ENCODE data around the gene GABRB1.

GABRB1 gene

GRCh38 chr4:47065051-47065481, 33.7 kb downstream of the GABRB1 start:
- H3K9me3 ChIP-seq (ENCODE audit: control insufficient read depth, insufficient read depth, low read length): no peaks in the 10 kb centered on the region
- H3K9ac ChIP-seq (ENCODE audit: low read depth, low read length): no peak overlapping the region
- H3K36me3 ChIP-seq (ENCODE audit: insufficient read depth, low read length): no peaks in the 10 kb centered on the region
- H3K4me1 ChIP-seq (ENCODE audit: insufficient read depth, low read length): no peaks in the 10 kb centered on the region

DNA sequence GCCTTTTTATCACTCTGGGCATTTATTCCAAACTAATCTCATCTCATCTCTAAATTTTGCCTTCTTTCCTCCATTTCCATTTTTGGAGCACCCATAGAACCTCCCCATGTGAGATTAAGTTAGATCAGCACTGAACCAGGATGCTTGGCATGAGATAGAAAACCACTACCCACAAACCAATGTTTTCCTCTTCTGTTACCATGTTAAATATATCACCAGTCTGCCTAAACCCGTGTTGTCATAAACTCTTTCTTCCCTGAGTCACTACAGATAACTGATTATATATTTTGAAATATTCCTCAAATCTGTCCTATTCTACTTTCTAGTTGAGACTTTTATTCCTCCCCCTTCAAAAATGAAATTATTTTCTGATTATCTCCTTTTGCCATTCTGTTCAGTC, 37.6 kb downstream of the GABRB1 start:
- Histone ChIP-seq H3K36me3 (ENCODE audit: insufficient read depth, low read length) (no peaks in the 10 kb centered on the region), H3K9ac (ENCODE audit: low read depth, low read length) (no peak overlapping the region), H3K9me3 (ENCODE audit: control insufficient read depth, insufficient read depth, low read length) (no peaks in the 10 kb centered on the region), H3K4me1 (ENCODE audit: insufficient read depth, low read length) (0 out of 2 replicates have a peak, but pooled peaks cover 2% of the 10 kb centered on the region)

GRCh38 chr4:47071901-47072341, 40.6 kb downstream of the GABRB1 start:
- H3K9me3 ChIP-seq (ENCODE audit: control insufficient read depth, insufficient read depth, low read length): no peaks in the 10 kb centered on the region
- no peaks in the 10 kb centered on the region for H3K36me3 ChIP-seq (ENCODE audit: insufficient read depth, low read length)
- peaks cover 13% of the 10 kb centered on the region; the same call in 1 of the 2 replicates for H3K4me1 ChIP-seq (ENCODE audit: insufficient read depth, low read length)

DNA sequence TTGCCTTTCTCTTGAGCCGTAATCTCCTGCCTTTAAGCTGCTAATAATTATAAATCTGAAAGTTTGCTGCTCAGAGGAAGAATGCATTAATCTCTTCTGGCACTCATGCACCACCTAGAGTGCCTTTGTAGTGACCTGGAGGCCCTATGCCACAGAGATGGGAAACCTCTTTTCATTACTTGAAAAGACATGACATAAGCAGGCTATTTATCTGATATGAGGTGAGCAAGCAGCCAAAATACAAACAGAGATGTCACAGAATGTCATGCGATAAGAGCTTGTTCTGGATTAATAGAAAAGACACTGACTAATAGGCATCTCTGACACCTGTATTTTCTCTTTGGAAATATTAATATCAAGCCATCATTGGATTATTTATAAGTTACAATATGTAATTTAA, 42.3 kb downstream of the GABRB1 start:
- no peaks in the 10 kb centered on the region for H3K36me3 ChIP-seq (ENCODE audit: insufficient read depth, low read length)
- H3K9me3 ChIP-seq (ENCODE audit: control insufficient read depth, insufficient read depth, low read length): no peaks in the 10 kb centered on the region
- no peak overlapping the region for H3K9ac ChIP-seq (ENCODE audit: low read depth, low read length)
- H3K4me1 ChIP-seq (ENCODE audit: insufficient read depth, low read length): peaks cover 13% of the 10 kb centered on the region; the same call in 1 of the 2 replicates

More at GRCh38 chr4:47071901-47072341, 40.6 kb downstream of the GABRB1 start:
- H3K9ac ChIP-seq (ENCODE audit: low read depth, low read length): no peak overlapping the region

DNA sequence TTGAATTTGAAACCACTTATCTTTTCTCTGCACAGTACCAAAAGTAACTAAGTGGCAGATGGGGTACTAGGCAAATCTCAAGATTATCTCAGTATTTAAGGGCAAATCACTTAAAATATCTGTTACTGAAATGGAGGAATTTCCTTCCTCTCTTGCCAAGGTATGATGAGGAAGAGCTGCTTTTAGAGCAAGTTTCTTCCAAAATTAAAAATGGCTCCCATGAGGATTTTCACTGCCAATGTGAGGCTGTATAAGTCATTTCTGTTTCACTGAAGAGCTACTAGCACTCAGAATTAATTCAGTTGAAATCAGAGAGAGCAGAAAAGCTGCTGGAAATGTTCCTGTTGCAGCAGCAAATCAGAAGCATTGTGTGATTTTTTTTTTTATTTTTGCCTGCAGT, 43.4 kb downstream of the GABRB1 start:
- Histone ChIP-seq H3K36me3 (ENCODE audit: insufficient read depth, low read length) (no peaks in the 10 kb centered on the region), H3K9me3 (ENCODE audit: control insufficient read depth, insufficient read depth, low read length) (no peaks in the 10 kb centered on the region), H3K9ac (ENCODE audit: low read depth, low read length) (no peak overlapping the region), H3K4me1 (ENCODE audit: insufficient read depth, low read length) (peaks cover 13% of the 10 kb centered on the region; the same call in 1 of the 2 replicates)

- Histone ChIP-seq H3K36me3 (ENCODE audit: insufficient read depth, low read length) (no peaks in the 10 kb centered on the region), H3K9ac (ENCODE audit: low read depth, low read length) (no peak overlapping the region), H3K4me1 (ENCODE audit: insufficient read depth, low read length) (peaks cover 13% of the 10 kb centered on the region; the same call in 1 of the 2 replicates), H3K9me3 (ENCODE audit: control insufficient read depth, insufficient read depth, low read length) (no peaks in the 10 kb centered on the region)
These were observed 43.9 kb downstream of the GABRB1 start for GRCh38 chr4:47075262-47075661.

DNA sequence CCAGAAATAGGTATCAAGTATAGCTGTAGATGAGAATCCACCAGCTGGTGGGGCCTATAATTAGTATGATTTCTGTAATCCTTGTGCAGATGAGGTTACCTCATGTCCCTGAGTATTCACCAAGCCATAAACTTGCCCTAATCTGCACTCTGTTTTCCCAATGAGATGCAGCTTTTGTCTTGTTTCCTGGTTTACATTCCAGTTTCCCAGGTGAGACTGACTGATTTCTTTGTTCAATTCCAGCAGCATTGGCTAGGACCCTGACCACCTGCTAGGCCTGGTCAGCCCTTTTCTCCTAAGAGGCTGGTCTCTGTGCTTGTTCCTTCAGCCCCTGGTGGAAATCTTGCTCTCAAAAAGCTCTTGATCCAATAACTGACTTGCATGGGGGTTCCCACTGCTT, 44.6 kb downstream of the GABRB1 start:
- peaks cover 13% of the 10 kb centered on the region; the same call in 1 of the 2 replicates for H3K4me1 ChIP-seq (ENCODE audit: insufficient read depth, low read length)
- no peak overlapping the region for H3K9ac ChIP-seq (ENCODE audit: low read depth, low read length)
- H3K9me3 ChIP-seq (ENCODE audit: control insufficient read depth, insufficient read depth, low read length): no peaks in the 10 kb centered on the region
- no peaks in the 10 kb centered on the region for H3K36me3 ChIP-seq (ENCODE audit: insufficient read depth, low read length)

DNA sequence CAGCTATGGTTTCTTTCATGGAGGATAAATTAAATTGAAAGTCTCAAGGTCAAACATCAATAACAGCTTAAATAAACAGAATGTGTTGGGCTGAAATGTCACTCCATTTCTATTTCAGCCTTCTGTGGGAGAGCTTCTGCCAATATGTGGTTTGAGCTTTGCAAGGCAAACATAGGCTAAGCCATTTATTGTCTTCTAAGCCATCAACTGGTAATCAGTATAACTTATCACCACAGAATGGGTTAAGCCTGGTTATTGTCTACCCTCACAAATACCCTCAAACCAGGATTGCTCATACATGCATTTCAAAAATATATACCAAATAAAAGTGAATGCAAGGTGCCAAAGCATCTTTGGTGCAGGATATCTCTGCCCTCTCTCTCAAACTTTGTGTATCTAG, 52.7 kb downstream of the GABRB1 start:
- H3K36me3 ChIP-seq (ENCODE audit: insufficient read depth, low read length): no peaks in the 10 kb centered on the region
- no peaks in the 10 kb centered on the region for H3K4me1 ChIP-seq (ENCODE audit: insufficient read depth, low read length)
- H3K9ac ChIP-seq (ENCODE audit: low read depth, low read length): no peak overlapping the region
- H3K9me3 ChIP-seq (ENCODE audit: control insufficient read depth, insufficient read depth, low read length): no peaks in the 10 kb centered on the region

DNA sequence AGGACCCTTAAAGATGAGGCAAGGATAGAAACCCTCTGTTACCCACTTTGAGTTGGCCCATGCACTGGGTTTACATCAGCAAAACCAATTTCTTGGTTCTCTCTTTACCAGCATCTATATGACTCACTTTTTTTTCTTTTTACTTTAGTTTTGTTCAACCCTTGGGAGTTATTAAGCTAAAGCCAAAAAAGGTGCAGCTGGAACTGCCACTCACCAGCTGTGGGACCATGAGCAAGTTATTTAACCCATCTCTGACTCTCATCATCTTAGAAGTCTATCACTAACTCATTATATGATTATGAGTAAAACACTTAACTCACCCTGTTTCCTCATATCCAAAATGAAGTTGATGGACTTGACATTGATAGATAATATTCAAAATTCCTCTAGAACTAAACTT, 53.4 kb downstream of the GABRB1 start:
- H3K36me3 ChIP-seq (ENCODE audit: insufficient read depth, low read length): no peaks in the 10 kb centered on the region

DNA sequence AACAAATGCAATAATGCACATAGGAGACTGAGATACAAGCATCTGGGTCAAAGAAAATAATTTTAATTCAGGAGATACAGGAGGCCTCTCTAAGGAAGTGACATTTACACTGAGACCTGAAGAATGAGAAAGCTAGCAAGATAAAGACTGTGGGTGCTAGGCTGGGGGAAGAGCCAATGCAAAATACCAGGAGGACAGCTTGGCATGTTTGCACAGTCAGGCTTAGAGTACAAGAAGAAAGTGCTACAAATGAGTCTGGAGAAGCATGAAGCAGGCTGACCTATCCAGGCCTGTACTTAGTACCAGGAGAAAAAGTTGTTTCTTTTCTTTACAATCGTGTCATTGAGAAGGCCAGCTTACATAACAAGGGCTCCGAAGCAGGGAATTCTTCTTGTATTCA, 56.9 kb downstream of the GABRB1 start:
- Histone ChIP-seq H3K9me3 (ENCODE audit: control insufficient read depth, insufficient read depth, low read length) (no peaks in the 10 kb centered on the region), H3K4me1 (ENCODE audit: insufficient read depth, low read length) (no peaks in the 10 kb centered on the region), H3K36me3 (ENCODE audit: insufficient read depth, low read length) (no peaks in the 10 kb centered on the region), H3K9ac (ENCODE audit: low read depth, low read length) (no peak overlapping the region)

More for the DNA sequence above, 53.4 kb downstream of the GABRB1 start:
- Histone ChIP-seq H3K9me3 (ENCODE audit: control insufficient read depth, insufficient read depth, low read length) (no peaks in the 10 kb centered on the region), H3K4me1 (ENCODE audit: insufficient read depth, low read length) (no peaks in the 10 kb centered on the region), H3K9ac (ENCODE audit: low read depth, low read length) (no peak overlapping the region)

DNA sequence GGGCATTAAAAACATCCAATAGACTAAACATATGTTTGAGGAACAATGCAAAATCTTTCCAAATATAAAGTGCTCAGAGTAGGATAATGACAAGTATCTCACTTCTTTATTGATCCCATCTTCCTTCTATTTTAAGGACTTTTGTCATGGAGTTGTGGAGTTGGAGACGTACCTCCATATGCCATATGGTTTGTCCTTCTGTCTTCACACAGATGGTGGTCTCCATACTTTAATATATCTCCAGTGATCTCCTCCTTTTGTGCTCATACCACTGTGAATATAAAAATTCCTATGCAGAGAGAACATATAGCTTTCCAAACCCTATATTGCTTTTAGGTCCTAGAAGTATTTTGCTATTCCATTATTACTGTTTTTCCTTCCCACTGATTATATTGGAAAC, 64.5 kb downstream of the GABRB1 start:
- Histone ChIP-seq H3K9ac (ENCODE audit: low read depth, low read length) (no peak overlapping the region), H3K9me3 (ENCODE audit: control insufficient read depth, insufficient read depth, low read length) (no peaks in the 10 kb centered on the region), H3K4me1 (ENCODE audit: insufficient read depth, low read length) (no peaks in the 10 kb centered on the region), H3K36me3 (ENCODE audit: insufficient read depth, low read length) (no peaks in the 10 kb centered on the region)

GRCh38 chr4:47101453-47101852, 70.1 kb downstream of the GABRB1 start:
- Histone ChIP-seq H3K9me3 (ENCODE audit: control insufficient read depth, insufficient read depth, low read length) (no peaks in the 10 kb centered on the region), H3K9ac (ENCODE audit: low read depth, low read length) (no peak overlapping the region), H3K36me3 (ENCODE audit: insufficient read depth, low read length) (no peaks in the 10 kb centered on the region), H3K4me1 (ENCODE audit: insufficient read depth, low read length) (no peaks in the 10 kb centered on the region)

DNA sequence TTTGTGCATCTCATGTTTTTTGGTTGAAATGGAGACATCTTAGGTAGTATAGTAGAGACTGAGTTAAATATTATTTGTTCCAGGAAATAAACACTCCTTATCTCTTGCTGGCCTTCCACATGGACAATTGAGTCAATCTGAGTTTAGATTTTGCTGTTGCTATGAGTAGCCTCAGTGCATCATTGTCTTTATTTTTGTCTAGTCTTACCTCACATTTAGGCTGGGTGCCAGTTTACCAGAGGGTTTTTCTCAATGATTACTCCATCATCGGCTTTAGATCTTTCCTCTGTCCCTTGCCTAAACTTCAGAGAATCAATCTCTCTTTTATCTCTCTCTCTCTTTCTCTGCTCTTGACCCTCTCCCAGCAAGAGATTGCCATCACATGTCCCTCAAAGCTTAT, 73.6 kb downstream of the GABRB1 start:
- Histone ChIP-seq H3K4me1 (ENCODE audit: insufficient read depth, low read length) (no peaks in the 10 kb centered on the region), H3K9ac (ENCODE audit: low read depth, low read length) (no peak overlapping the region), H3K36me3 (ENCODE audit: insufficient read depth, low read length) (no peaks in the 10 kb centered on the region), H3K9me3 (ENCODE audit: control insufficient read depth, insufficient read depth, low read length) (no peaks in the 10 kb centered on the region)

DNA sequence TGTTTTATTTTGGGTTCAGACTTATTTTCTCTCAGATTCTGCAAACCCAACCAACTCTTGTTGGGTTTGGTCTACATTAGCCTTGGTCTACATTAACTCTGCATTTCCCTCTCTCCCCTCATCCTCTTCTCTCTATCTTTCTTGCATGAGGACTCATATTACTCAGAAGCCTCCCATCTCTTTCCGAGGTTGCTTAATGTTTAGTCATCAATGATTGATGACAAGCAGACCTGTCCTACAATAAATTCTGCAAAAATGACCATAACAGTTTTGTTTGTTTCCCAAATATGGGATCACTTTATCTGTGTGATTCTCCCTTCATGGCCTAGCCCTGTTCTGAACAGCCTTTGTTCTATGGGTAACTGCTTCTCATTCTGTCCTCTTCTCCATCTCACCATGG, 75.2 kb downstream of the GABRB1 start:
- Histone ChIP-seq H3K9me3 (ENCODE audit: control insufficient read depth, insufficient read depth, low read length) (no peaks in the 10 kb centered on the region), H3K9ac (ENCODE audit: low read depth, low read length) (no peak overlapping the region), H3K4me1 (ENCODE audit: insufficient read depth, low read length) (no peaks in the 10 kb centered on the region), H3K36me3 (ENCODE audit: insufficient read depth, low read length) (no peaks in the 10 kb centered on the region)

DNA sequence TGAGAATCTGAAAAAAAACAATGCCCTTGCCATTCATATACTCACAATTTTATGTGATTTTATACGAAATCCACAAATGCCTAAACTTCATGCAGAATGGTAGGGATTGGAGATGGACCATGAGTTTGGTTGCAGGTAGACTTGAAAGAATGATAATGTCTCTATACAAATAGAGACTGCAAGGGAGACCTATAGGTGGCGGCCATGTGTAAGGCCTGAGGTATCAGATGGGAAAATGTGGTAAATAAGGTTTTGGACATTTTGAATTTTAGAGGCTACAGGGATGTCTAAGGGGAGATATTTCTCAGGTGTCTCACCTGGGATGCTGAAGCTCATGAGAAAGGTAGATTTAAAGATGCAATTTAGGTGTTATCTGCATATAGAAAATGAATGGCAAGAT, 78.0 kb downstream of the GABRB1 start:
- no peaks in the 10 kb centered on the region for H3K4me1 ChIP-seq (ENCODE audit: insufficient read depth, low read length)
- H3K9ac ChIP-seq (ENCODE audit: low read depth, low read length): no peak overlapping the region
- no peaks in the 10 kb centered on the region for H3K9me3 ChIP-seq (ENCODE audit: control insufficient read depth, insufficient read depth, low read length)
- no peaks in the 10 kb centered on the region for H3K36me3 ChIP-seq (ENCODE audit: insufficient read depth, low read length)

All from ES-I3 (cell line).